A673 (cell line): ENCODE measurements around the gene MPZL1.
"Not testable (repeated sequence)": the region's sequence is repeated elsewhere in the genome, so short reads cannot be mapped to it uniquely, and the experiment has no call there.

Experiments
- EZH2 ChIP-seq: fragments of 200-600 bp; sonication (generic); IDR thresholded peaks from 2 replicates; pipeline ENCODE4 v1.6.1; 2017; ENCODE audit warnings: borderline replicate concordance, low read depth, mild to moderate bottlenecking, mixed read lengths, antibody characterized with exemption, low read length; ENCODE audit not compliant: poor library complexity, severe bottlenecking
- TF ChIP-seq, protein P1 (sequence below): fragments of 300-800, 200-600 bp; sonication (generic); conservative IDR thresholded peaks from 2 replicates; pipeline ENCODE4 v1.5.1; 2017; ENCODE audit warnings: low read depth, mild to moderate bottlenecking, antibody characterized with exemption, low read length, moderate library complexity, mixed read lengths

DNA sequence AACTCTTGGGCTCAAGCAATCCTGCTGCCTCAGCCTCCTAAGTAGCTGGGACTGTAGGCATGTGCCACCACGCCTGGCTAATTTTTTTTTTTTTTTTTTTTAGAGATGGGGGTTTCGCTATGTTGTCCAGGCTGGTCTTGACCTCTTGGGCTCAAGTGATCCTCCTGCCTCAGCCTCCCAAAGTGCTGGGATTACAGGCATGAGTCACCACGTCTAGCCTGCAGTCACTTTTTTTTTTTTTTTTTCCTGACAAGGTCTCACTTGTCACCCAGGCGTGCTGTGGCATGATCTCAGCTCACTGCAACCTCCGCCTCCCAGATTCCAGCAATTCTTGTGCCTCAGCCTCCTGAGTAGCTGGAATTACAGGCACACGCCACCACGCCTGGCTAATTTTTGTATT is 19.3 kb downstream of the MPZL1 start:
- TF ChIP-seq, protein P1, sequence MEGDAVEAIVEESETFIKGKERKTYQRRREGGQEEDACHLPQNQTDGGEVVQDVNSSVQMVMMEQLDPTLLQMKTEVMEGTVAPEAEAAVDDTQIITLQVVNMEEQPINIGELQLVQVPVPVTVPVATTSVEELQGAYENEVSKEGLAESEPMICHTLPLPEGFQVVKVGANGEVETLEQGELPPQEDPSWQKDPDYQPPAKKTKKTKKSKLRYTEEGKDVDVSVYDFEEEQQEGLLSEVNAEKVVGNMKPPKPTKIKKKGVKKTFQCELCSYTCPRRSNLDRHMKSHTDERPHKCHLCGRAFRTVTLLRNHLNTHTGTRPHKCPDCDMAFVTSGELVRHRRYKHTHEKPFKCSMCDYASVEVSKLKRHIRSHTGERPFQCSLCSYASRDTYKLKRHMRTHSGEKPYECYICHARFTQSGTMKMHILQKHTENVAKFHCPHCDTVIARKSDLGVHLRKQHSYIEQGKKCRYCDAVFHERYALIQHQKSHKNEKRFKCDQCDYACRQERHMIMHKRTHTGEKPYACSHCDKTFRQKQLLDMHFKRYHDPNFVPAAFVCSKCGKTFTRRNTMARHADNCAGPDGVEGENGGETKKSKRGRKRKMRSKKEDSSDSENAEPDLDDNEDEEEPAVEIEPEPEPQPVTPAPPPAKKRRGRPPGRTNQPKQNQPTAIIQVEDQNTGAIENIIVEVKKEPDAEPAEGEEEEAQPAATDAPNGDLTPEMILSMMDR = not testable (repeated sequence)
- not testable (repeated sequence) for TF ChIP-seq EZH2
